ENCODE data around the gene C8A. TPM values are rescaled to one million over a fixed set of nuclear protein-coding genes. Genes with fewer than 3 reads are reported as not detected.

Gene C8A
- total and polyA plus RNA-seq, 2 of the 8 experiments (the other 6 are each of a cell fraction or from before 2014, with no cell fraction given), result not detected

- H3K27ac ChIP-seq (ENCODE audit: low read depth, low read length), result no peak overlapping the region
- no peak overlapping the region for H3K4me3 ChIP-seq (ENCODE audit: extremely low read depth in 1 of 4, insufficient read depth in 2 of 4, low read depth in 3 of 4, low read length in 4 of 4)
- no peaks in the 10 kb centered on the region for H4K20me1 ChIP-seq (replicated peaks in 1 of 2; ENCODE audit: control insufficient read depth in 1 of 2, insufficient read depth in 2 of 2, low read length in 2 of 2)
- H2BK5ac ChIP-seq (ENCODE audit: low read depth, low read length), result no peak overlapping the region
- no peak overlapping the region for H3K18ac ChIP-seq (ENCODE audit: extremely low read depth, low read length)
- no peak overlapping the region for H3K56ac ChIP-seq (replicated peaks; ENCODE audit: insufficient read length, low read depth, low read length)
- no peak overlapping the region for H2AK5ac ChIP-seq (ENCODE audit: low read depth, low read length)
- no peak overlapping the region for H4K8ac ChIP-seq (ENCODE audit: extremely low read depth, insufficient read depth, low read length)
- H3K9ac ChIP-seq (replicated peaks in 1 of 4; ENCODE audit: extremely low read depth in 1 of 4, low read depth in 3 of 4, low read length in 3 of 4), result no peak overlapping the region
- ChIA-PET POLR2A (ENCODE audit: partially characterized antibody) (no interaction called here), CTCF (ENCODE audit: partially characterized antibody) (interaction anchor here (1.5 to 5.2 kb wide), 2 partner anchors 11 to 125 kb away, joined by 5 to 30 read pairs; no protein-coding TSS in a partner anchor)
- no peaks in the 10 kb centered on the region for H3K9me3 ChIP-seq (ENCODE audit: insufficient read depth in 2 of 2, low read depth in 1 of 2, low read length in 1 of 2)
- no peak overlapping the region for H3K4ac ChIP-seq (replicated peaks; ENCODE audit: insufficient read length, low read depth, low read length)
- TF ChIP-seq CREB1 (IDR thresholded peaks at IDR 0.05), result no peak
- no peak overlapping the region for H2AFZ ChIP-seq (ENCODE audit: low read length)
- H3K23ac ChIP-seq (ENCODE audit: insufficient read length), result no peak overlapping the region
- no peaks in the 10 kb centered on the region for H3K79me1 ChIP-seq (ENCODE audit: low read depth, low read length)
- no peak overlapping the region for H3K4me2 ChIP-seq (ENCODE audit: insufficient read depth in 1 of 2, low read depth in 2 of 2, low read length in 2 of 2)
- H2BK20ac ChIP-seq (ENCODE audit: low read length), result no peak overlapping the region
- no peak overlapping the region for H4K91ac ChIP-seq (replicated peaks; ENCODE audit: insufficient read length, low read length)
- no peaks in the 10 kb centered on the region for H3K27me3 ChIP-seq (replicated peaks in 1 of 4; ENCODE audit: control insufficient read depth in 3 of 4, extremely low read depth in 1 of 4, insufficient read depth in 3 of 4, low read length in 3 of 4)
- H3K4me1 ChIP-seq (replicated peaks in 1 of 4; ENCODE audit: control insufficient read depth in 3 of 4, insufficient read depth in 4 of 4, low read length in 3 of 4), result no peaks in the 10 kb centered on the region
- H2BK12ac ChIP-seq (ENCODE audit: low read depth, low read length), result no peak overlapping the region
- no peak for FAIRE-seq
- no peak overlapping the region for H2BK120ac ChIP-seq (replicated peaks; ENCODE audit: low read depth, low read length)
- WGBS, 2 experiments (ENCODE audit: extremely low coverage in 1 of 2, insufficient coverage in 1 of 2, insufficient read length in 1 of 2, insufficient replicate concordance in 2 of 2, low coverage in 1 of 2, low lambda C conversion rate in 2 of 2, missing lambda C conversion rate in 1 of 2), result 88% methylated on average over 2 of the region's 2 CpGs; no CpG with 5 or more reads in 1 of the 2 experiments
- H3K14ac ChIP-seq (ENCODE audit: insufficient read length), result no peak overlapping the region
- no peaks in the 10 kb centered on the region for H3K23me2 ChIP-seq (ENCODE audit: low read depth, low read length)
- no peaks in the 10 kb centered on the region for H3K79me2 ChIP-seq (ENCODE audit: control insufficient read depth in 1 of 2, insufficient read depth in 2 of 2, low read length in 2 of 2)
- no peak for DNase-seq (ENCODE audit: low read depth in 1 of 2, low spot score in 2 of 2)
- no peak overlapping the region for H2BK15ac ChIP-seq (ENCODE audit: low read length)
- no peaks in the 10 kb centered on the region for H3K36me3 ChIP-seq (ENCODE audit: control insufficient read depth in 2 of 4, insufficient read depth in 4 of 4, low read length in 3 of 4)
- H4K5ac ChIP-seq (ENCODE audit: insufficient read length, low read depth, low read length), result no peak overlapping the region
These were observed 103.9 kb downstream of the C8A start for GRCh38 chr1:56958526-56958925.

All from H1 (cell line).